ENCODE measurements around the gene ECM2.

DNA sequence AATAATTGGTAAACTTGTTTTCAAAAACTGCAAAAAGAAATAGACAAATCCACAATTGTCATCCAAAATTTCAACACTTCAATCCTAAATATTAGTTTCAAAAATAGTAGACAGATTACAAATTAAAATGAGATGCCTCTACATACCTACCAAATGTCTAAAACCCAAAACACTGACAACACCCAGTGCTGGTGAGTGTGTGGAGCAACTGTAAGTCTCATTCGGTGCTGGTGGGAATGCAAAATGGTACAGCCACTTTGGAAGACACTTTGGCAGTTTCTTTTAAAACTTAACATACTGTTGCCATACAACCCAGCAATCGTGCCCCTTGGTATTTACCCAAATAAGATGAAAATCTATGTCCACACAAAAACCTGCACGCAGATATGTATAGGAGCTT lies 6.7 kb downstream of the ECM2 start:
- TF ChIP-seq, protein P1, sequence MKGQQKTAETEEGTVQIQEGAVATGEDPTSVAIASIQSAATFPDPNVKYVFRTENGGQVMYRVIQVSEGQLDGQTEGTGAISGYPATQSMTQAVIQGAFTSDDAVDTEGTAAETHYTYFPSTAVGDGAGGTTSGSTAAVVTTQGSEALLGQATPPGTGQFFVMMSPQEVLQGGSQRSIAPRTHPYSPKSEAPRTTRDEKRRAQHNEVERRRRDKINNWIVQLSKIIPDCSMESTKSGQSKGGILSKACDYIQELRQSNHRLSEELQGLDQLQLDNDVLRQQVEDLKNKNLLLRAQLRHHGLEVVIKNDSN (IDR thresholded peaks at IDR 0.05; ENCODE audit: borderline replicate concordance, low read depth), result no peak
- TF ChIP-seq, protein P2, sequence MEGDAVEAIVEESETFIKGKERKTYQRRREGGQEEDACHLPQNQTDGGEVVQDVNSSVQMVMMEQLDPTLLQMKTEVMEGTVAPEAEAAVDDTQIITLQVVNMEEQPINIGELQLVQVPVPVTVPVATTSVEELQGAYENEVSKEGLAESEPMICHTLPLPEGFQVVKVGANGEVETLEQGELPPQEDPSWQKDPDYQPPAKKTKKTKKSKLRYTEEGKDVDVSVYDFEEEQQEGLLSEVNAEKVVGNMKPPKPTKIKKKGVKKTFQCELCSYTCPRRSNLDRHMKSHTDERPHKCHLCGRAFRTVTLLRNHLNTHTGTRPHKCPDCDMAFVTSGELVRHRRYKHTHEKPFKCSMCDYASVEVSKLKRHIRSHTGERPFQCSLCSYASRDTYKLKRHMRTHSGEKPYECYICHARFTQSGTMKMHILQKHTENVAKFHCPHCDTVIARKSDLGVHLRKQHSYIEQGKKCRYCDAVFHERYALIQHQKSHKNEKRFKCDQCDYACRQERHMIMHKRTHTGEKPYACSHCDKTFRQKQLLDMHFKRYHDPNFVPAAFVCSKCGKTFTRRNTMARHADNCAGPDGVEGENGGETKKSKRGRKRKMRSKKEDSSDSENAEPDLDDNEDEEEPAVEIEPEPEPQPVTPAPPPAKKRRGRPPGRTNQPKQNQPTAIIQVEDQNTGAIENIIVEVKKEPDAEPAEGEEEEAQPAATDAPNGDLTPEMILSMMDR (IDR thresholded peaks at IDR 0.05), result no peak
- TF ChIP-seq EP300 (IDR thresholded peaks at IDR 0.05; ENCODE audit: borderline replicate concordance in 1 of 2, low read depth in 1 of 2, low read length in 1 of 2) (no peak), RAD21 (IDR thresholded peaks at IDR 0.05; ENCODE audit: low read length) (no peak), JUND (IDR thresholded peaks at IDR 0.05) (no peak), SMC3 (IDR thresholded peaks at IDR 0.05; ENCODE audit: low read depth, low read length) (no peak), RCOR1 (IDR thresholded peaks at IDR 0.05; ENCODE audit: low read length) (no peak)

All from SK-N-SH (cell line).